Right cardiac atrium (tissue), 5 donors: ENCODE data around the gene NUP210. TPM values are rescaled to one million over a fixed set of nuclear protein-coding genes. Genes with fewer than 3 reads are reported as not detected.
"Not testable (repeated sequence)": the region's sequence is repeated elsewhere in the genome, so short reads cannot be mapped to it uniquely, and the experiment has no call there.

Experiments used
- ATAC-seq, 2 donors: fragments of 200-7000 bp; cut with Tn5 transposase; one replicate each; pipeline versions ENCODE4 v1.8.0 to v1.9.1; 2020; ENCODE audit warnings: moderate library complexity in 2 of 2, mild to moderate bottlenecking in 1 of 2
- DNase-seq, 3 donors: peaks; one replicate each; pipeline ENCODE4 v3.0.0-alpha.2; 2020
- H3K27ac ChIP-seq: one replicate; pipeline ENCODE4 v1.5.1; 2013; ENCODE audit warnings: mild to moderate bottlenecking, low read length, control low read depth, moderate library complexity
- H3K27me3 ChIP-seq: one replicate; pipeline ENCODE4 v1.6.1; 2013; ENCODE audit not compliant: control insufficient read depth, insufficient read depth
- H3K4me1 ChIP-seq: one replicate; pipeline ENCODE4 v1.6.1; 2013; ENCODE audit warnings: low read length; ENCODE audit not compliant: control insufficient read depth, insufficient read depth
- H3K4me3 ChIP-seq: one replicate; pipeline ENCODE4 v1.5.1; 2013; ENCODE audit warnings: low read length, control low read depth
- H3K9me3 ChIP-seq: one replicate; pipeline ENCODE4 v1.6.1; 2013; ENCODE audit warnings: low read length; ENCODE audit not compliant: control insufficient read depth
- WGBS: extraction: QIAGEN DNeasy Blood & Tissue Kit; methylation state at CpG from one replicate; pipeline ENCODE4 v1.1.7; 2013; 5-methylcytosine and 5-hydroxymethylcytosine counted together
- intact Hi-C, 4 donors: fragments of 100-400 bp; cut with DNase I; formaldehyde crosslinking; loops; one replicate each; pipeline versions ENCODE4 v1.11.0 to v1.14.0; 2022 to 2023
- polyA plus RNA-seq: library from polyadenylated mRNA; stranded (reverse); fragments of 200-250 nt; gene quantifications from one replicate; pipeline ENCODE4 v1.2.3, GENCODE V29; 2013
- total RNA-seq, 4 donors: library from RNA; stranded (reverse); fragmentation: NEBNext Ultra II Directional; extraction: Animal tissue kit (Norgen Biotek cat#: 25700); gene quantifications; one replicate each; pipeline ENCODE4 v1.2.1, GENCODE V29; 2021
- donor health status: healthy with polysubstance abuse.
- donor health status: DM: no; HTN: yes; CAD: no.
- donor health status: DM: no; HTN: no; CAD: no.
- donor health status: DM: no; HTN: yes; CAD: no; lungs with severe emphysema.
- donor health status: DM: yes; HTN: yes; CAD: no.

Gene NUP210
- total and polyA plus RNA-seq, 5 donors = 2.0 to 5.9 (median 3.3) TPM

DNA sequence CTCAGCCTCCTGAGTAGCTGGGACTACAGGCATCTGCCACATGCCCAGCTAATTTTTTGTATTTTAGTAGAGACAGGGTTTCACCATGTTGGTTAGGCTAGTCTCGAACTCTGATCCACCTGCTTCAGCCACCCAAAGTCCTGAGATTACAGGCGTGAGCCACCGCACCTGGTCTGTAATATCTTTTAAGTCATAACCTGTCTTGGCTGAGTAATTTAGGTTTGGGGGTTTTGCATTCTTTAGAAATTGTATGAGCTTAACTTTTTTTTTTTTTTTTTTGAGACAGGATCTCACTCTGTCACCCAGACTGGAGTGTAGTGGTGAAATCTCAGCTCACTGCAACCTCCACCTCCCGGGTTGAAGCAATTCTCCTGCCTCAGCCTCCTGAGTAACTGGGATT, 8.6 kb upstream of the NUP210 start:
- H3K27ac ChIP-seq, H3K4me3 ChIP-seq, ATAC-seq, DNase-seq, H3K4me1 ChIP-seq, H3K9me3 ChIP-seq, H3K27me3 ChIP-seq, intact Hi-C loops: not testable (repeated sequence)
- WGBS = 93% methylated on average over 4 of the region's 4 CpGs

DNA sequence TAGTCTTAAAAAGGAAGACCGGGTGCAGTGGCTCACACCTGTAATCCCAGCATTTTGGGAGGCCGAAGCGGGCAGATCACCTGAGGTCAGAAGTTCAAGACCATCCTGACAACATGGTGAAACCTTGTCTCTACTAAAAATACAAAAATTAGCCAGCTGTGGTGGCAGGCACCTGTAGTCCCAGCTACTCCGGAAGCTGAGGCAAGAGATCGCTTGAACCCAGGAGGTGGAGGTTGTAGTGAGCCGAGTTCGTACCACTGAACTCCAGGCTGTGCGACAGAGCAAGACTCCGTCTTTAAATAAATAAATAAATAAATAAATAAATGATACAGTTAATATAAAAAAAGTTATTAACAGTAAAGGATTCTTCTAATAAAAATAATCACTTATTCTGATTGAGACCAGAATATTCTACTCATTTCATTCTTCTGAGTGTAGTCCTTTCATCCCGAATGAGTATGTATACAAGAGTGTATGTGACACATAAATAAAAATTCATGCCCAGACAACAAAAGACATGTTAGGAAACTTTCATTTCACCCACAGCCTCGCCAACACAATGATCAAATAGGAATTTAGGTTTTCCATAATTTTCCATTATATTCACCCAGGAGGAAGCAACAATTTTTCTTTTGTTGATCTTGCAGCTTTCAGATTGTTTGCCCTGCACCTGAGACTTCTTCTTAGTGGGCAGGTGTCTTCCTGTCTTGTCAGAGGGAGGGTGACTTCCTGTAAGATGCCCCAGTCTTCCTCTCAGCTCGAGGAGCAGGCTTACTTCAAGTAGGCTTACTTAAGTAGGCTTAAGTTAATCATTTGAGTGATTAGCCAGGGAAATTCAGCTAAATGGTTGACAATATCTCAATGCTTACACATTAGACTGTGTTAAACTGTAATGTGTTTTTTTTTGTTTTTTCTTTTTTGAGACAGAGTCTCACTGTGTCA, 7.8 kb upstream of the NUP210 start:
- Histone ChIP-seq H3K9me3 (no peaks in the 10 kb centered on the region), H3K27me3 (no peaks in the 10 kb centered on the region), H3K4me1 (no peaks in the 10 kb centered on the region), H3K4me3 (no peak overlapping the region), H3K27ac (no peak overlapping the region)
- intact Hi-C loops = no loop called here
- no peak for DNase-seq
- 88% methylated on average over 12 of the region's 12 CpGs for WGBS
- no peak for ATAC-seq

DNA sequence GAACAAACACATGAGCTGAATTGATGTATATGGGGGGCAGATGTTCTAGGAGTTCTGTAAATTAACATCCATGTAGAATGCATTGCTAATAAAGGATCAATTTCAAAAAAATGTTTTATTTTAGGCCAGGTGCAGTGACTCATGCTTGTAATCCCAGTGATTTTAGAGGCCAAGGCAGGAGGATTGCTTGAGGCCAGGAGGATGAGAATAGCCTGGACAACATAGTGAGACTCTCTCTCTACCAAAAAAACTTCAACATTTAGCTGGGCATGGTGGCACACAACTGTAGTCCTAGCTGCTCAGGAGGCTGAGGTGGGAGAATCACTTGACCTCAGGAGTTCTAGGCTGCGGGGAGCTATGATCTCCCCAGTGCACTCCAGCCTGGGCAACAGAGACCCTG, 6.5 kb upstream of the NUP210 start:
- Histone ChIP-seq H3K9me3 (no peaks in the 10 kb centered on the region), H3K4me3 (no peak overlapping the region), H3K27me3 (no peaks in the 10 kb centered on the region), H3K4me1 (no peaks in the 10 kb centered on the region), H3K27ac (no peak overlapping the region)
- no peak for DNase-seq
- WGBS = 96% methylated on average over 1 of the region's 1 CpG
- intact Hi-C loops = no loop called here
- no peak for ATAC-seq

DNA sequence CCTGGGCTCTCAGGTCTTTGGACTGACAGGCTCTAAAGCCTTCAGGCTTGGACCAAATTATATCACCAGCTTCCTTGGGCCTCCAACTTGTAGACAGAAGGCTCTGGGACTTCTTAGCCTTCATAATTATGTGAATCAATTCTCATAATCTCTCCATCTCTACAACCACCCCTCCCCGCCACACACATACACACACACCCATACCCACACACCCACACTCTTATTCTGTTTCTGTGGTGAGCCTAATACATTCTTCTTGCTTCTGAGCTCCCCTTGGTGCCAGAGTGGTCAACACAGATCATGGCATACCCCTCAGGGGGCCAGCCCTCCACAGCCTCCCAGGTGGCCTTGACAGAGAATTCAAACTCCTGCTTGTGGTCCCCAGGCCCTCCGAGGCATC, 5.6 kb upstream of the NUP210 start:
- WGBS = 84% methylated on average over 2 of the region's 2 CpGs
- no peaks in the 10 kb centered on the region for H3K27me3 ChIP-seq
- no peaks in the 10 kb centered on the region for H3K4me1 ChIP-seq
- intact Hi-C loops = no loop called here
- H3K4me3 ChIP-seq = no peak overlapping the region
- no peak overlapping the region for H3K27ac ChIP-seq
- H3K9me3 ChIP-seq = no peaks in the 10 kb centered on the region
- ATAC-seq (no peak), DNase-seq (no peak)

DNA sequence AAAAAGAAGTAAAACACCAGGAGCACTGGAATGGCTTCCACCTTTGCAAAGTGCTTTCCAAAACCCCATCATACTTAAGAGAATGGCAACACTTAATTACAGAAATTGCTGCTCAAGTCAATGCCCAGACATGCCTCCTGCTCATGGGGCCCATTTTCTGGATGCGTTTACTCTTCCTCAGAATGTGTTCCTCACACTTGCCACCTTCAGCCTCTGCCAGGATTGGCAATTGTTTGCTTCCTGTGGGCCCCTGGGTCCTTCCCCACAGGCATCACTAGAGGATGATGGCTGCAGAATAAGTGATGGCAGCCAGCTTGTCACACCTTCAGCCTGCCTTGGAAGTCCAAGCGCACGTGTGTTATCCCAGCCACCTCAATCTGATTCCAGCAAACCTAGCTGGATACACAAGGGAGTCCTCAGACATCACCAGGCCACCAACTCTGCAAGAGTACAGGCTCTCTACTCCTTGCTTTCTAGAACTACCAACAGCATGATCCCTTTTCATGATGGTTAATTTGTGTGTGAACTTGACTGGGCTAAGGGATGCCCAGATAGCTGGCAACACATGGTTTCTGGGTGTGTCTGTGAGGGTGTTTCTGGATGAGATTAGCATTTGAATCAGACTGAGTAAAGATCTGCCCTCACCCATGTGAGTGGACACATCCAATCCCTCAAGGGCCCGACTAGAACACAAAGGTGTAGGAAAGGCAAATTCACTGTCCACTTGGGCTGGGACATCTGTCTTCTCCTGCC, 4.9 kb upstream of the NUP210 start:
- WGBS = 88% methylated on average over 4 of the region's 4 CpGs
- no peaks in the 10 kb centered on the region for H3K9me3 ChIP-seq

DNA sequence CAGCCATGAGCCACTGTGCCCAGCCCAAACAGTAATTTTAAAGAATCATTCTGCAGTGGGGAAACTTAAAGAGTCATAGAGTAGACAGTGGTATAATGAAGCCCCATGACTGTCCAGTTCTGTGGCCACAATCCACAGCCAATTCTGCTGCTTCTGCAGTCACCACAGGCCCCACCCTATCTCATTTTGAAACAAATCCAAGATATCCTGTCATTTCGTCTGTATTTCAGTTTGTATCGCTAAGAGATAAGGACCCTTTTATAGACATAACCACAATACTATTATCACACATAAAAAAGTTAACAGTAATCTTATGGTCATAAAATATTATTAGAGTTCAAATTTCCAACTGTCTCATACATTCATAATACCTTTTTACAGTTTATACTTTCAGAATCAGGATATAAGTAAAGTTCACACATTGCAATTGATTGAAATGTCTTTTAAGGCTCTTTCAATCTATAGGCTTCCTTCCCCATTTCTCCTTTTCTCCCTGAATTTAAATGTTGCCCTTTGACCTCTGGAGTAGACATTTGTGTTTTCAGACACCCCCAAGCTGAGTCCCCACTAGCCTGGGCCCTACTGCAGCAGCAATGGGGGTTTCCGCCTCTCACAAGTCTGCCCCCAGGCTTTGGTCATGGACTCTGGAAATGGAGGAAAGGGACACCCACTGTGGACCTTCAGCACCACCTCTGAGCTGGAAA, 4.2 kb upstream of the NUP210 start:
- Histone ChIP-seq H3K4me3 (no peak overlapping the region), H3K27me3 (no peaks in the 10 kb centered on the region), H3K27ac (no peak overlapping the region), H3K4me1 (no peaks in the 10 kb centered on the region), H3K9me3 (no peaks in the 10 kb centered on the region)
- intact Hi-C loops = no loop called here
- DNase-seq (no peak), ATAC-seq (no peak)
- 41% methylated on average over 3 of the region's 3 CpGs for WGBS

More for the DNA sequence above, 4.9 kb upstream of the NUP210 start:
- Histone ChIP-seq H3K27ac (no peak overlapping the region), H3K27me3 (no peaks in the 10 kb centered on the region), H3K4me3 (no peak overlapping the region), H3K4me1 (no peaks in the 10 kb centered on the region)
- DNase-seq (no peak), ATAC-seq (no peak)
- intact Hi-C loops = no loop called here

DNA sequence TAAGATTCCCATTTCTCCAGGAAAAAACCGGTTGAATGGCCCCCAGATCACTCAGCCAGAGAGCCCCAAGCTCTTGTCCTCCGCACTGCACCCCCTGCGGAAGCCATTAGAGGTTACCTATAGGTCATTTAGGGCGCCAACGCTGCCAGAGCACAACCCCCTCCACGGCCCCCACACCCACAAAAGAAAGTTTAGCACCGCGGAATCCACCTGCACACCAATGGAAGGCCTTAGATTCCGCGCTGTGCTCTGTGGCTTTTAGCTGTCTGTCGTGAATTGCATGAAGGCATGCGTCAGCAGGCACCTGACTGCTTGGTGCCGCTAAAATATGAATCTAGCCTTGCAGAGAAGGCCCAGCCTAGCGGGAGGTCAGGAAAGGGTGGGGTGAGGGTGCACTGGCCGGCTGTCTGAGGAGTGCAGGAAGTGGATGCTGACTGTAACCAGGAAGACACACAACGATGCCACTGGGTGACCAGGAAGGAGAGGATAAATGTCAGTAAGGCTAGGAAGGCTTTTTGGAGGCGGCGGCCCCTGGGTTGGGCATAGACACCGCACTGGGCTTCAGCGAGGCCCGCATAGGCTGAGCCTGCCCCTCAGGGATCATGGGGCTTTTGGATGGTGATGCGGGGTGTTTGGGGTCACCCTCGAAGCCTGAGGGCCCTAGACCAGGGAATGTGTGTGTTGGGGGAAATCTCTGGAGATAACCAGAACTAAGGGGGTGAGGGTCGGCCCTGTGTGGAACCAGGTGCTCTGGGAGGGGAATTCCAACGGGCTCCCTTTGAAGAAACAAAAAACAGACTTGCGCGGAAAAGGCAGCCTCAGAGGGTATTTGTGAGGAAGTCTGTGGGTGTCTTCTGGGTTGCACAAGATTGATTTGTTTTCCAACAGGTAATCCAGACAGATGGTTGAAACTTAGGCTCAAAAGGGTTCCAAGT, 976 bp upstream of the NUP210 start:
- no peak overlapping the region for H3K27ac ChIP-seq
- no peak overlapping the region for H3K4me3 ChIP-seq
- DNase-seq = peak in 1 of 3 donors; percentile 57
- intact Hi-C loops = no loop called here
- H3K27me3 ChIP-seq = no peaks in the 10 kb centered on the region
- WGBS = 63% methylated on average over 27 of the region's 27 CpGs
- H3K4me1 ChIP-seq = peaks cover 2% of the 10 kb centered on the region
- peak; percentile 30 to 44 for ATAC-seq
- no peaks in the 10 kb centered on the region for H3K9me3 ChIP-seq

DNA sequence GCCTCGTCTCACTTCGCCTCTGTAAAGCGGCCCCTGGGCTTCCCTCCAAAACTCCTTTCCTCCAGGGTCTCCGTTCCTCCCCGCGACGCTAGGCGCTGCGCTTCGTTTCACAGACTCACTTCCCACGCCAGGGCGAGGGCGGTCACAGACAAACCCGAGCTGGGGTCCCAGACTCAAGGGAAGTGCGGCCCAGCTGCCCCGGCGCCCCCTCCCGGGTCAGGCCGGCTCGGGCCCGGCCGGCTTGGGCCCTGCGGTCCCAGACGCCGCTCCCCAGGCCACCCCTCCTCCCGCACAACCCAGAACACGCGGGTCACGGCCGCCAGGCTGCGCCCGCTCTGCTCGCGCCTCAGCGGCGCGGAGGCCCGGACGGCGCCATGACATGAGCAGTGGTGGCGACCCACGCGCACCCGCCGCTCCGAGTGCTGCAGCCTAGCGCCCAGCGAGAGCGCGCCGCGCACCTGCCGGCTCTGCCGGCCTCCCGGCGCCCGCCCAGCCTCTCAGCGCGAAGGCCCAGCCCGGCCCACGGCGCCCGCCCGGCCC, 547 bp downstream of the NUP210 start:
- intact Hi-C loops = no loop called here
- H3K27ac ChIP-seq = no peak overlapping the region
- peaks cover 2% of the 10 kb centered on the region for H3K4me1 ChIP-seq
- H3K4me3 ChIP-seq = peak overlapping the region; percentile 77
- ATAC-seq = peak; percentile 69 to 77
- no peaks in the 10 kb centered on the region for H3K27me3 ChIP-seq
- peak; percentile 36 to 78 (median 76) for DNase-seq
- under 1% methylated on average over 64 of the region's 64 CpGs for WGBS
- H3K9me3 ChIP-seq = no peaks in the 10 kb centered on the region

DNA sequence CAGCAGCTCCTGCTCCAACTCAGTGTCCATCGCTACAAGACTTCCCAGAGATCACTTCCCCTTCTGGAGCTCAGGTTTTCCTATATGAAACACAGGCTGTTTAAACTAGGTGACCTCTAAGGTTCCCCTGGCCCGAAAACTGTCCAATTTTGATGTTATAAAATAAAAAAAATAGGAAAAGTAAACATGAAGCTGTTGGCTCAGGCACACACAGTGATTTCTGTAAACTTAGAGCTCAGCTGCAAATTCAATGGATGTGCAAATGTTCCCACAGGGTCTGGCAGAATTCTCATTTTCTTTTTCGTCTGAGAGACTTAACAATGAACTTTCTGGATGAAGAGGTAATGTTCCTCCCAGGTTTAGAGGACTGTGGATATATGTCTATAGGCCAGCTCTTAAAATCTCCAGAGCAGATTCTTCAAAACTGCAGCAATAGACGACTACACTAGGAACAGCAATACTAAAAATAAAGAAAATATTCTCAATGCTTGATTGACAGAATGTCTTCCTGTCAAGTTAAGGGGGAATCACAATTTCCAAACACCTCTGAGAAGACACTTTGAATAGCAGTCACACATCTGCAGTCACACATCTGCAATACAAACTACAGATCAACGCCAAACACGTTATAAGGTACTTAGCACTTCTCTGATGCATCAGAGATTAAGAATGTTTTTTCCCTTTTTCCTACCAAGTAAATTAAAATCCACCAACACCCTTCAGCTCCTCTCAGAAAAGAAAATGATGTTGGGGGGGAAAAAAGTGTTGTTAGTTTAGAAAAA, 2.8 kb downstream of the NUP210 start:
- Histone ChIP-seq H3K4me1 (peaks cover 2% of the 10 kb centered on the region), H3K9me3 (no peaks in the 10 kb centered on the region), H3K27me3 (no peaks in the 10 kb centered on the region), H3K27ac (no peak overlapping the region), H3K4me3 (no peak overlapping the region)
- WGBS = 73% methylated on average over 6 of the region's 6 CpGs
- intact Hi-C loops = no loop called here
- DNase-seq (no peak), ATAC-seq (no peak)
